ENCODE measurements around the gene PIGR. TPM values are rescaled to one million over a fixed set of nuclear protein-coding genes. Genes with fewer than 3 reads are reported as not detected.

Gene PIGR
- polyA plus RNA-seq, 1 of the 3 experiments (the other 2 are of a cell fraction), result not detected

DNA sequence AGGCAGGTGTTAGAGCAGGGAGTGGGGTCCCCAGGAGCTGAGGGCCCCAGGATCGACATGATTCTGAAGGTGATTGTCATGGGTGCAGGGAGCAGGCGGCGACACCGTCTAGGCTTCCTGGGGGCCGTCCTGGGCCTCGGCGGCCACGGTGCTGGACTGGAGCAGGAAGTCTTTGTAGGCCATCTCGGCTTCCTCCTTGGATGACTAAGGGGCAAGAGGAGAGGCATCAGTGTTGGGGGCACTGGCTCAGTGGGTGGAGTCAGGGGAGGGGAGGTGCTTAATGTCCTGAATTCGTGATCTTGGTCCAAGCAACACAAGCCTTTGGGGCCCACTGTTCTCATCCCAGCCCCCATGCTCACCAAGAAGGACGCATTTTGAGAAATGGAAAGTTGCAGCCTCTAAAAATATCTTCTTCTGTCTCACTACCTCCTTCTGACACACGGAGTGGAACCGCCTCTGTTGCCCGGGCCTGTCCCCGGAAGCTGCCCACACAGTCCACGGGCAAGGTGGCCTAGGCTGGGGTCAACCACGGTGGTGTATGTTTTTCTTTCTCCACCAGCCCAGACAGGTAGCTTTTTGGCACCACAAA lies 16.0 kb downstream of the PIGR start (continued):
- TF ChIP-seq PBX3 (IDR thresholded peaks at IDR 0.05) (no peak), TEAD4 (IDR thresholded peaks at IDR 0.05; ENCODE audit: borderline replicate concordance, insufficient read depth) (no peak)

DNA sequence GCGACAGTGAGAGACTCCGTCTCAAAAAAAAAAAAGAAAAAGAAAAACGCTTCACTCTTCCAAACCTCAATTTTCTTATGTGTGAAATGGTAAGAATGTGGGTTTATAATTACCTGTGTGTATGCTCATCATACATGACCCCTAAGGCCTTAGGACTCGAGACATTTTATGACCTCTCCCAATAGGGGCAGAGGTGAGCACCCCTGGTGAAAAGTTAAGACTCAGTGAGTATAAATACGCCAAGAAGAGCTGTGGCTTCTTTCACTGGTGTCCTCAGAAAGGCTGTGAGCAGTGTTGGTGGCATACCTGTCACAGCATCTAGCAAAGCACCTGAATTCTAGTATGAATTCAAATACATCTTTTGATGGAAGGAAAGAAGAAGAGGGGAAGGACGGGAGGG lies 16.7 kb downstream of the PIGR start:
- H3F3A ChIP-seq (replicated peaks; ENCODE audit: insufficient read depth), result no peaks in the 10 kb centered on the region
- no peaks in the 10 kb centered on the region for H3K9me2 ChIP-seq
- no peak overlapping the region for H2AFZ ChIP-seq (ENCODE audit: low read depth)
- CTCF ChIA-PET, result interaction anchor here (5.4 kb wide), 1 partner anchor 17 kb away, joined by 23 read pairs; no protein-coding TSS in a partner anchor
- POLR2A ChIA-PET, result no interaction called here
- no peak overlapping the region for H3K9ac ChIP-seq
- H3K4me1 ChIP-seq (ENCODE audit: control insufficient read depth in 1 of 2, insufficient read depth in 2 of 2, low read depth in 1 of 2, low read length in 1 of 2), result no peaks in the 10 kb centered on the region
- no peak overlapping the region for H3K27ac ChIP-seq (ENCODE audit: low read depth in 2 of 2, low read length in 1 of 2)
- no peaks in the 10 kb centered on the region for H3K9me3 ChIP-seq
- no peak overlapping the region for H3K4me3 ChIP-seq (ENCODE audit: low read depth in 2 of 2, low read length in 1 of 2)
- no peaks in the 10 kb centered on the region for H3K79me2 ChIP-seq (ENCODE audit: insufficient read depth)
- 0 out of 2 replicates have a peak, but pooled peaks cover 4% of the 10 kb centered on the region for H3K27me3 ChIP-seq (ENCODE audit: insufficient read depth)
- H4K20me1 ChIP-seq (ENCODE audit: insufficient read depth), result no peaks in the 10 kb centered on the region
- H3K36me3 ChIP-seq (replicated peaks in 1 of 2; ENCODE audit: control insufficient read depth in 1 of 2, insufficient read depth in 2 of 2, low read length in 1 of 2), result no peaks in the 10 kb centered on the region
- TF ChIP-seq NFIC (IDR thresholded peaks at IDR 0.05; ENCODE audit: borderline replicate concordance) (no peak), YY1 (IDR thresholded peaks at IDR 0.05; ENCODE audit: low read depth) (no peak), NRF1 (IDR thresholded peaks at IDR 0.05; ENCODE audit: low read depth, low read length) (no peak), CTCF (IDR thresholded peaks at IDR 0.05) (no peak), RAD21 (IDR thresholded peaks at IDR 0.05; ENCODE audit: low read length) (no peak), EZH2phosphoT487 (IDR thresholded peaks at IDR 0.05; ENCODE audit: borderline replicate concordance, low read depth) (no peak), EP300 (IDR thresholded peaks at IDR 0.05; ENCODE audit: borderline replicate concordance in 1 of 2, low read depth in 1 of 2, low read length in 1 of 2) (no peak), RCOR1 (IDR thresholded peaks at IDR 0.05; ENCODE audit: low read length) (no peak), MEF2A (IDR thresholded peaks at IDR 0.05; ENCODE audit: borderline replicate concordance, low read depth) (no peak), TEAD4 (IDR thresholded peaks at IDR 0.05; ENCODE audit: borderline replicate concordance, insufficient read depth) (no peak), REST (IDR thresholded peaks at IDR 0.05; ENCODE audit: low read depth, low read length) (no peak), CHD2 (IDR thresholded peaks at IDR 0.05; ENCODE audit: low read length, partially characterized antibody) (no peak), ELF1 (IDR thresholded peaks at IDR 0.05) (no peak), PBX3 (IDR thresholded peaks at IDR 0.05) (no peak)
- TF ChIP-seq, protein P1, sequence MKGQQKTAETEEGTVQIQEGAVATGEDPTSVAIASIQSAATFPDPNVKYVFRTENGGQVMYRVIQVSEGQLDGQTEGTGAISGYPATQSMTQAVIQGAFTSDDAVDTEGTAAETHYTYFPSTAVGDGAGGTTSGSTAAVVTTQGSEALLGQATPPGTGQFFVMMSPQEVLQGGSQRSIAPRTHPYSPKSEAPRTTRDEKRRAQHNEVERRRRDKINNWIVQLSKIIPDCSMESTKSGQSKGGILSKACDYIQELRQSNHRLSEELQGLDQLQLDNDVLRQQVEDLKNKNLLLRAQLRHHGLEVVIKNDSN (IDR thresholded peaks at IDR 0.05; ENCODE audit: borderline replicate concordance, low read depth), result no peak
- TF ChIP-seq, protein P2, sequence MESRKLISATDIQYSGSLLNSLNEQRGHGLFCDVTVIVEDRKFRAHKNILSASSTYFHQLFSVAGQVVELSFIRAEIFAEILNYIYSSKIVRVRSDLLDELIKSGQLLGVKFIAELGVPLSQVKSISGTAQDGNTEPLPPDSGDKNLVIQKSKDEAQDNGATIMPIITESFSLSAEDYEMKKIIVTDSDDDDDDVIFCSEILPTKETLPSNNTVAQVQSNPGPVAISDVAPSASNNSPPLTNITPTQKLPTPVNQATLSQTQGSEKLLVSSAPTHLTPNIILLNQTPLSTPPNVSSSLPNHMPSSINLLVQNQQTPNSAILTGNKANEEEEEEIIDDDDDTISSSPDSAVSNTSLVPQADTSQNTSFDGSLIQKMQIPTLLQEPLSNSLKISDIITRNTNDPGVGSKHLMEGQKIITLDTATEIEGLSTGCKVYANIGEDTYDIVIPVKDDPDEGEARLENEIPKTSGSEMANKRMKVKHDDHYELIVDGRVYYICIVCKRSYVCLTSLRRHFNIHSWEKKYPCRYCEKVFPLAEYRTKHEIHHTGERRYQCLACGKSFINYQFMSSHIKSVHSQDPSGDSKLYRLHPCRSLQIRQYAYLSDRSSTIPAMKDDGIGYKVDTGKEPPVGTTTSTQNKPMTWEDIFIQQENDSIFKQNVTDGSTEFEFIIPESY (IDR thresholded peaks at IDR 0.05; ENCODE audit: borderline replicate concordance, low read depth), result no peak
- DNase-seq, result no peak
- 52% methylated on average over 6 of the region's 6 CpGs for WGBS (ENCODE audit: low lambda C conversion rate)
- no peak overlapping the region for H3K4me2 ChIP-seq

All from SK-N-SH (cell line).